SK-N-SH (cell line): ENCODE results near the gene KCNH4. TPM values are rescaled to one million over a fixed set of nuclear protein-coding genes. Genes with fewer than 3 reads are reported as not detected.

Experiments used
- CTCF ChIA-PET: fragments of 300-600, 350-600 bp; formaldehyde crosslinking; extraction: SDS; loops from one replicate; lab custom pipeline; 2021; lab: Yijun Ruan, JAX
- POLR2A ChIA-PET: fragments of 350-600 bp; sonication (Branson Sonifier 250); formaldehyde crosslinking; extraction: SDS; loops from one replicate; lab custom pipeline; 2020; ENCODE audit warnings: antibody characterized with exemption, inconsistent platforms; lab: Yijun Ruan, JAX
- DNase-seq: peaks from one replicate; pipeline ENCODE4 v3.0.0; 2012
- H2AFZ ChIP-seq: fragments of 200-600 bp; sonication (generic); 2 replicates; pipeline ENCODE4 v1.8.1; 2016; ENCODE audit warnings: antibody characterized with exemption, mild to moderate bottlenecking, low read depth
- H3F3A ChIP-seq: fragments of 200-600 bp; sonication (generic); replicated peaks from 2 replicates; pipeline ENCODE3; 2016; ENCODE audit warnings: antibody characterized with exemption, mild to moderate bottlenecking; ENCODE audit not compliant: insufficient read depth
- H3K27ac ChIP-seq, 2 experiments: fragments of 200-500 bp in 1 of 2; fragments of 200-600 bp in 1 of 2; sonication (Bioruptor generic) in 1 of 2; sonication (generic), shearing (Covaris generic) in 1 of 2; 2 replicates each; pipeline versions ENCODE4 v1.5.1 to v1.6.1; 2014 to 2016; ENCODE audit warnings: low read depth in 2 of 2, inconsistent platforms in 1 of 2, low read length in 1 of 2, mild to moderate bottlenecking in 1 of 2, mixed read lengths in 1 of 2
- H3K27me3 ChIP-seq: fragments of 200-600 bp; sonication (generic), shearing (Covaris generic); 2 replicates; pipeline ENCODE4 v1.6.1; 2016; ENCODE audit warnings: mixed run types; ENCODE audit not compliant: insufficient read depth
- H3K36me3 ChIP-seq, 2 experiments: fragments of 200-500 bp in 1 of 2; fragments of 200-600 bp in 1 of 2; sonication (Bioruptor generic) in 1 of 2; sonication (generic) in 1 of 2; replicated peaks in 1 of 2; 2 replicates each; pipeline versions ENCODE3 to v1.5.1; 2014 to 2016; ENCODE audit warnings: low read length in 1 of 2, mild to moderate bottlenecking in 1 of 2; ENCODE audit not compliant: insufficient read depth in 2 of 2, control insufficient read depth in 1 of 2
- H3K4me1 ChIP-seq, 2 experiments: fragments of 200-500 bp in 1 of 2; fragments of 200-600 bp in 1 of 2; sonication (Bioruptor generic) in 1 of 2; sonication (generic), shearing (Covaris generic) in 1 of 2; 2 replicates each; pipeline versions ENCODE4 v1.5.1 to v1.6.1; 2014 to 2016; ENCODE audit warnings: low read depth in 1 of 2, low read length in 1 of 2, mixed run types in 1 of 2; ENCODE audit not compliant: insufficient read depth in 2 of 2, control insufficient read depth in 1 of 2
- H3K4me2 ChIP-seq: fragments of 200-600 bp; sonication (generic), shearing (Covaris generic); 2 replicates; pipeline ENCODE4 v1.6.1; 2017; ENCODE audit warnings: mixed run types
- H3K4me3 ChIP-seq, 2 experiments: fragments of 200-500 bp in 1 of 2; fragments of 200-600 bp in 1 of 2; sonication (Bioruptor generic) in 1 of 2; sonication (generic), shearing (Covaris generic) in 1 of 2; 2 replicates each; pipeline versions ENCODE4 v1.5.1 to v1.8.1; 2014 to 2016; ENCODE audit warnings: low read depth in 2 of 2, inconsistent platforms in 1 of 2, low read length in 1 of 2, mild to moderate bottlenecking in 1 of 2, mixed read lengths in 1 of 2, moderate library complexity in 1 of 2
- H3K79me2 ChIP-seq: fragments of 200-600 bp; sonication (generic); 2 replicates; pipeline ENCODE4 v1.8.1; 2017; ENCODE audit warnings: mild to moderate bottlenecking; ENCODE audit not compliant: insufficient read depth
- H3K9ac ChIP-seq: fragments of 200-600 bp; sonication (generic); 2 replicates; pipeline ENCODE4 v1.6.1; 2017; ENCODE audit warnings: mixed run types
- H3K9me2 ChIP-seq: fragments of 200-600 bp; sonication (generic); 2 replicates; pipeline ENCODE4 v1.6.1; 2017; ENCODE audit warnings: mixed run types
- H3K9me3 ChIP-seq: fragments of 200-600 bp; sonication (generic); 2 replicates; pipeline ENCODE4 v1.6.1; 2017; ENCODE audit warnings: mixed run types, mild to moderate bottlenecking, moderate library complexity
- H4K20me1 ChIP-seq: fragments of 200-600 bp; sonication (generic); 2 replicates; pipeline ENCODE4 v1.6.1; 2017; ENCODE audit warnings: mild to moderate bottlenecking, mixed run types; ENCODE audit not compliant: insufficient read depth
- CHD2 ChIP-seq: fragments of 150-350 bp; IDR thresholded peaks from 2 replicates; pipeline ENCODE4 v1.6.1; 2018; ENCODE audit warnings: low read length; ENCODE audit not compliant: partially characterized antibody
- CTCF ChIP-seq: fragments of 200-600 bp; sonication (generic); IDR thresholded peaks from 2 replicates; pipeline ENCODE4 v1.6.1; 2017; ENCODE audit warnings: antibody characterized with exemption, mild to moderate bottlenecking, moderate library complexity
- EP300 ChIP-seq, 2 experiments: IDR thresholded peaks; 2 replicates each; pipeline versions ENCODE4 v1.4.0 to v1.6.1; 2012; ENCODE audit warnings: borderline replicate concordance in 1 of 2, low read depth in 1 of 2, low read length in 1 of 2
- FOXJ3 ChIP-seq: sonication (generic); formaldehyde crosslinking; IDR thresholded peaks from 2 replicates; pipeline ENCODE4 v1.5.1; 2020; ENCODE audit warnings: mild to moderate bottlenecking, missing genetic modification reagents
- FOXM1 ChIP-seq: IDR thresholded peaks from 2 replicates; pipeline ENCODE4 v1.4.0; 2012; ENCODE audit warnings: low read depth, mild to moderate bottlenecking
- GABPA ChIP-seq: IDR thresholded peaks from 2 replicates; pipeline ENCODE4 v1.4.0; 2012; ENCODE audit warnings: low read depth, mild to moderate bottlenecking
- JUND ChIP-seq: IDR thresholded peaks from 2 replicates; pipeline ENCODE4 v1.4.0; 2012
- NFIC ChIP-seq: IDR thresholded peaks from 2 replicates; pipeline ENCODE4 v1.4.0; 2012; ENCODE audit warnings: borderline replicate concordance
- POLR2AphosphoS5 ChIP-seq: IDR thresholded peaks from 2 replicates; pipeline ENCODE4 v1.6.1; 2012; ENCODE audit warnings: low read depth, low read length
- RAD21 ChIP-seq: IDR thresholded peaks from 2 replicates; pipeline ENCODE4 v1.6.1; 2012; ENCODE audit warnings: mild to moderate bottlenecking, low read length
- RCOR1 ChIP-seq: fragments of 150-350 bp; IDR thresholded peaks from 2 replicates; pipeline ENCODE4 v1.6.1; 2017; ENCODE audit warnings: antibody characterized with exemption, low read length
- RXRA ChIP-seq: IDR thresholded peaks from 2 replicates; pipeline ENCODE4 v1.4.0; 2012; ENCODE audit warnings: low read depth, mild to moderate bottlenecking, borderline replicate concordance
- SIN3A ChIP-seq: IDR thresholded peaks from 2 replicates; pipeline ENCODE4 v1.6.1; 2012; ENCODE audit warnings: low read depth, mild to moderate bottlenecking, low read length, moderate library complexity, borderline replicate concordance
- TEAD4 ChIP-seq: IDR thresholded peaks from 2 replicates; pipeline ENCODE4 v1.4.0; 2012; ENCODE audit warnings: mild to moderate bottlenecking, borderline replicate concordance; ENCODE audit not compliant: insufficient read depth
- USF1 ChIP-seq: IDR thresholded peaks from 2 replicates; pipeline ENCODE4 v1.4.0; 2012; ENCODE audit warnings: low read depth, borderline replicate concordance
- YY1 ChIP-seq: IDR thresholded peaks from 2 replicates; pipeline ENCODE4 v1.4.0; 2012; ENCODE audit warnings: low read depth, mild to moderate bottlenecking
- WGBS: methylation state at CpG from one replicate; pipeline ENCODE4 v1.1.6; 2017; ENCODE audit warnings: low lambda C conversion rate; 5-methylcytosine and 5-hydroxymethylcytosine counted together
- polyA plus RNA-seq, 3 experiments: library from polyadenylated mRNA; depleted of rRNA; stranded (reverse); fragments of >200 nt; gene quantifications; 2 replicates each; pipeline ENCODE4 v1.2.3, GENCODE V29; 2012
- TF ChIP-seq, protein P1 (sequence below): fragments of 150-350 bp; IDR thresholded peaks from 2 replicates; pipeline ENCODE4 v1.6.1; 2017; ENCODE audit warnings: antibody characterized with exemption, low read length, low read depth, borderline replicate concordance
- TF ChIP-seq, protein P2 (sequence below): IDR thresholded peaks from 2 replicates; pipeline ENCODE4; 2012
- TF ChIP-seq, protein P3 (sequence below): fragments of 150-350 bp; IDR thresholded peaks from 2 replicates; pipeline ENCODE4 v1.6.1; 2016; ENCODE audit warnings: mild to moderate bottlenecking, low read depth, low read length

Gene KCNH4
- polyA plus RNA-seq, 1 of the 3 experiments (the other 2 are of a cell fraction) = 0.46 TPM

GRCh38 chr17:42135664-42136653 is 45.0 kb downstream of the KCNH4 start:
- H3K4me2 ChIP-seq = no peak overlapping the region
- DNase-seq = no peak
- no peak overlapping the region for H2AFZ ChIP-seq
- peak overlapping the region; percentile 12 to 20; a peak in 1 of 4 replicates for H3K27ac ChIP-seq
- H3K79me2 ChIP-seq = peaks cover 96% of the 10 kb centered on the region
- H3K4me1 ChIP-seq = peaks cover 23 to 29% of the 10 kb centered on the region in 2 experiments; a peak in 3 of 4 replicates
- ChIA-PET CTCF (interaction anchor here (0.5 to 2.9 kb wide), 7 partner anchors 9 to 393 kb away, joined by 3 to 13 read pairs (median 3); partner anchors contain the start of gene KCNH4), POLR2A (interaction anchor here (0.9 kb wide), 1 partner anchor 15 kb away, joined by 3 read pairs; the partner anchor contains the start of gene KAT2A)
- H3F3A ChIP-seq = peaks cover 6% of the 10 kb centered on the region
- H3K4me3 ChIP-seq = no peak overlapping the region
- H3K36me3 ChIP-seq = peaks cover 11 to 16% of the 10 kb centered on the region in 2 experiments
- H3K9ac ChIP-seq = no peak overlapping the region
- H3K9me2 ChIP-seq = no peaks in the 10 kb centered on the region
- H3K27me3 ChIP-seq = no peaks in the 10 kb centered on the region
- TF ChIP-seq RXRA (no peak), EP300 (IDR thresholded peaks at IDR 0.05; ENCODE audit: borderline replicate concordance in 1 of 2, low read depth in 1 of 2, low read length in 1 of 2) (no peak)
- H3K9me3 ChIP-seq = no peaks in the 10 kb centered on the region
- H4K20me1 ChIP-seq = peaks cover 67% of the 10 kb centered on the region
- 71% methylated on average over 15 of the region's 15 CpGs for WGBS

DNA sequence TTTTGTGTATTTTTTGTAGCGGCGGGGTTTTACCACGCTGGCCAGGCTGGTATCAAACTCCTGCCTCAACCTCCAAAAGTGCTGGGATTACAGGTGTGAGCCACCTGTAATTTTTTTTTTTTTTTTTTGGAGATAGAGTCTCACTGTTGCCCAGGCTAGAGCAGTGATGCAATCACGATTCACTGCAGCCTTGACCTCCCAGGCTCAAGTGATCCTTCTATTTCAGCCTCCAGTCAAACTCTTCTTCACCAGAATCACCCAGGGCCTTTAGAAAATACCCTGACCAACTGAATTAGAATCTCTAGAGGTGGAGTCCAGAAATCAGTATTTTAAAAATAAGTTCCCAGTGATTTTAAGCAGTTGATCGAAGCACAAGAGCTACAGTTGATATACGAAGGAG is 45.8 kb downstream of the KCNH4 start:
- H3K9me3 ChIP-seq = no peaks in the 10 kb centered on the region
- H3K4me2 ChIP-seq = no peak overlapping the region
- 0 out of 4 replicates have a peak overlapping the region, but pooled peaks of 1 of the 2 experiments have one; percentile 12 for H3K27ac ChIP-seq
- H3K9me2 ChIP-seq = no peaks in the 10 kb centered on the region
- 86% methylated on average over 6 of the region's 6 CpGs for WGBS
- no peak overlapping the region for H2AFZ ChIP-seq
- peaks cover 6% of the 10 kb centered on the region for H3F3A ChIP-seq
- DNase-seq = no peak
- H3K79me2 ChIP-seq = peaks cover 97% of the 10 kb centered on the region
- H3K27me3 ChIP-seq = no peaks in the 10 kb centered on the region
- CTCF ChIA-PET = interaction anchor here (2.9 kb wide), 1 partner anchor 46 kb away, joined by 13 read pairs; the partner anchor contains the start of gene KCNH4
- no peak overlapping the region for H3K4me3 ChIP-seq
- H3K36me3 ChIP-seq = peaks cover 15 to 18% of the 10 kb centered on the region in 2 experiments
- POLR2A ChIA-PET = interaction anchor here (0.9 kb wide), 1 partner anchor 14 kb away, joined by 3 read pairs; the partner anchor contains the start of gene KAT2A
- peaks cover 69% of the 10 kb centered on the region for H4K20me1 ChIP-seq
- peaks cover 23 to 29% of the 10 kb centered on the region in 2 experiments; a peak in 3 of 4 replicates for H3K4me1 ChIP-seq
- no peak overlapping the region for H3K9ac ChIP-seq
- TF ChIP-seq TEAD4 (no peak), SIN3A (no peak), JUND (no peak), FOXJ3 (CRISPR knock-in tag) (no peak), POLR2AphosphoS5 (no peak), CHD2 (no peak), RXRA (no peak), NFIC (no peak), USF1 (no peak), RCOR1 (no peak), FOXM1 (no peak), GABPA (no peak), YY1 (no peak), CTCF (no peak), EP300 (IDR thresholded peaks at IDR 0.05; ENCODE audit: borderline replicate concordance in 1 of 2, low read depth in 1 of 2, low read length in 1 of 2) (no peak), RAD21 (no peak)
- TF ChIP-seq, protein P1, sequence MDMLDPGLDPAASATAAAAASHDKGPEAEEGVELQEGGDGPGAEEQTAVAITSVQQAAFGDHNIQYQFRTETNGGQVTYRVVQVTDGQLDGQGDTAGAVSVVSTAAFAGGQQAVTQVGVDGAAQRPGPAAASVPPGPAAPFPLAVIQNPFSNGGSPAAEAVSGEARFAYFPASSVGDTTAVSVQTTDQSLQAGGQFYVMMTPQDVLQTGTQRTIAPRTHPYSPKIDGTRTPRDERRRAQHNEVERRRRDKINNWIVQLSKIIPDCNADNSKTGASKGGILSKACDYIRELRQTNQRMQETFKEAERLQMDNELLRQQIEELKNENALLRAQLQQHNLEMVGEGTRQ = no peak
- TF ChIP-seq, protein P2, sequence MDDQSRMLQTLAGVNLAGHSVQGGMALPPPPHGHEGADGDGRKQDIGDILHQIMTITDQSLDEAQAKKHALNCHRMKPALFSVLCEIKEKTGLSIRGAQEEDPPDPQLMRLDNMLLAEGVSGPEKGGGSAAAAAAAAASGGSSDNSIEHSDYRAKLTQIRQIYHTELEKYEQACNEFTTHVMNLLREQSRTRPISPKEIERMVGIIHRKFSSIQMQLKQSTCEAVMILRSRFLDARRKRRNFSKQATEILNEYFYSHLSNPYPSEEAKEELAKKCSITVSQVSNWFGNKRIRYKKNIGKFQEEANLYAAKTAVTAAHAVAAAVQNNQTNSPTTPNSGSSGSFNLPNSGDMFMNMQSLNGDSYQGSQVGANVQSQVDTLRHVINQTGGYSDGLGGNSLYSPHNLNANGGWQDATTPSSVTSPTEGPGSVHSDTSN = no peak
- TF ChIP-seq, protein P3, sequence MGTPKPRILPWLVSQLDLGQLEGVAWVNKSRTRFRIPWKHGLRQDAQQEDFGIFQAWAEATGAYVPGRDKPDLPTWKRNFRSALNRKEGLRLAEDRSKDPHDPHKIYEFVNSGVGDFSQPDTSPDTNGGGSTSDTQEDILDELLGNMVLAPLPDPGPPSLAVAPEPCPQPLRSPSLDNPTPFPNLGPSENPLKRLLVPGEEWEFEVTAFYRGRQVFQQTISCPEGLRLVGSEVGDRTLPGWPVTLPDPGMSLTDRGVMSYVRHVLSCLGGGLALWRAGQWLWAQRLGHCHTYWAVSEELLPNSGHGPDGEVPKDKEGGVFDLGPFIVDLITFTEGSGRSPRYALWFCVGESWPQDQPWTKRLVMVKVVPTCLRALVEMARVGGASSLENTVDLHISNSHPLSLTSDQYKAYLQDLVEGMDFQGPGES = no peak
